GM19351 (cell line): ENCODE measurements around the gene IL6R.
A peak's percentile ranks its signal among the peaks of the same experiment; 100 is the strongest.
"Not testable (repeated sequence)": the region's sequence is repeated elsewhere in the genome, so short reads cannot be mapped to it uniquely, and the experiment has no call there.

Experiments used
- ATAC-seq: cut with Tn5 transposase; IDR thresholded peaks from one replicate; pipeline ENCODE4 v1.9.1; 2021; ENCODE audit warnings: mild to moderate bottlenecking, moderate library complexity; ENCODE audit not compliant: unreplicated experiment

The IL6R gene

DNA sequence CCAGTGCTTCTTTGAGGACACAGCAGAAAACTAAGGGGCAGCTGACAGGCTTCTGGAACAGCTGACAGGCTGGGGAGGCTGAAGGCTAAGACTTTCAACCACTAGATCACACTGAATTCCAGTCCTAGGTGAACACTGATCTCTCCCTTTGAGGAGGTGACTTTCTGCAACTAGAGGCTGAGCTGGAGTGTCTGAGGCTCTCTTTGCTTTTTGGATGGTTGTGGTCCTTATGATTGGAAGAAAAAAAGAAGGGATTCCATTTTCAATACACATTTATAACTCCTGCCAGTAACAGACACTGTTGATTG, 1.4 kb downstream of the IL6R start:
- no peak for ATAC-seq

DNA sequence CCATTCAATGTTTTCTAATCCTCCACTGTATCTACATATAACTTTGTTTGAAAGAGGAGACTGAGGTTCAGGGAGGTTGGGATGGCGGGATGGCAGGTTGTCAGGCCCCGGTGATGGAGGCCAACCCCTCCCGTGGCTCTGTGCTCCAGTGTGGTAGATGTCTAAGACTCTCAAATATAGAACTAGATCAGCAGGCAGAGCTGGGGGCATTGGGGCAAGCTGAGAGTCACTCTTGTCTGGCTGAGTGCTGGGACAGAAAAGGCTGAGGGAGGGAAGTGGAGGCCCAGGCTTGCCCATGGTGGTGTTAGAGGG, 1.7 kb downstream of the IL6R start:
- no peak for ATAC-seq

DNA sequence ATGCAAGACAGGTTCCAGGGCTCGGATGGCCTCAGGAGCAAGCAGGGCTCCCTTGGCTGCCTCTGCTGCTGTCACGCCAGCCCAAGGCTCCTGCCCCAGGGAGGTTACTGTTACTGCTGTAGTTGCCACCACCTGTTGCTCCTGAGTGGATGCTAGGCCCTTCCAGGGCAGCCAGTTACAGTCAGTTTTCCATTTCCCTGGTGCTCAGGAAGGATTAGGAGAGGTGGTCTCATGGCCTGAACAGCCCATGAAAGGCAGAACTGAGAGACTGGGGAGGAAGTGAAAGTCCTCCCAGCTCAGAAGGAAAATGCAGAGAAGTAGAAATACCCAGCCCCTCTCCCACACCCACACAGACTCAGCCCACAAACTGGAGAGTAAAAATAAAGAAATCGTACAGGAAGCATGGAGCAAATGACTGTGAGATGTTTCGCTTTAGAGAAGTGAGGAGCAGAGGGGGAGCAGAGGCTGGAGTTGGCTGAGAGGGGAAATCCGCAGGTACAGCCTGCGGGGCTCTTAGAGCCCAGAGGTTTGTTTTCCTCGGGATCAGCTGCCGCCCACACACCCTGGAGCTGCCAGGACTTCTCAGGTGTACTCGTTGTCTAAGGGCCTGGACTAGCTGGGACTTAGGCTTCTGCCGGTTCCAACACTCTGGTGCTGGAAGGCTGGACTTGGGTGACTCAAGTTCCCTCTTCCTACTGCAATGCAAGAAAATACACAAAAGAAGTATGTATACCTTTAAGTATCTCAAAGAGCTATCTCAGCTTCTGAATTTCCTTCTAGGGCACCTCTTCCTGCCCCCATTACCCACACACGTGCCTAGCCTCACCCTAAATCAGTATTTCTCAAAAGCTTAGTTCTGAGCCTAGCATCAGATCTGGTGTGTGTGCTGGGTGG, 2.3 kb downstream of the IL6R start:
- ATAC-seq: peak; percentile 32

DNA sequence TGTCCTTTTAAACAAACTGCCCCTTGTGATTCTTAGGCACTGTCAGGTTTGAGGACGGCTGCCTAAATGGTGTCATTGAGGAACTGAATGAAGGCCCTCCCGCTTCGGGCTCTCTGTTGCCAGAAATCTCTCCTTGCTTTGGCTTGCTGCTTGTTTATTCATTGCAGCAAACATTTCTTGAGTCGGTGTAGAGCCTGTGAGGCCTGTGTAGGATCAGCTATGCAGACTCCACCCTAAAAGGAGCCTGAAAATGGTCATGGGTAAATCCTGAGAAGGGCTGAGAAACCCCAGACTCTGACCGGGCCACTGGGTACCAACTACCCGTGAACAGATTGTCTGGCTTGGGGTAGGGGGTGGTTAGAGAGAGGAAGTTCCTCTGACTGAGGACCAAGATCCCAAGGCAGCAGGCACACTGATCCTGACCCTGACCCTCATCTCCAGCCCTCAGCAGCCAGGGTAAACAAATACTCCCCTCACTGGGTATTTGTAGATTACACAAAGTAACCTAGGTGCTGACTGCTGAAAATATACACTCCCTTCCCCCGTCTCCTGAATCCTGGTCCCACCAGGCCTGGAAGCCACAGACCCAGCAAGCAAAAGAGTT, 3.1 kb downstream of the IL6R start:
- ATAC-seq: no peak

DNA sequence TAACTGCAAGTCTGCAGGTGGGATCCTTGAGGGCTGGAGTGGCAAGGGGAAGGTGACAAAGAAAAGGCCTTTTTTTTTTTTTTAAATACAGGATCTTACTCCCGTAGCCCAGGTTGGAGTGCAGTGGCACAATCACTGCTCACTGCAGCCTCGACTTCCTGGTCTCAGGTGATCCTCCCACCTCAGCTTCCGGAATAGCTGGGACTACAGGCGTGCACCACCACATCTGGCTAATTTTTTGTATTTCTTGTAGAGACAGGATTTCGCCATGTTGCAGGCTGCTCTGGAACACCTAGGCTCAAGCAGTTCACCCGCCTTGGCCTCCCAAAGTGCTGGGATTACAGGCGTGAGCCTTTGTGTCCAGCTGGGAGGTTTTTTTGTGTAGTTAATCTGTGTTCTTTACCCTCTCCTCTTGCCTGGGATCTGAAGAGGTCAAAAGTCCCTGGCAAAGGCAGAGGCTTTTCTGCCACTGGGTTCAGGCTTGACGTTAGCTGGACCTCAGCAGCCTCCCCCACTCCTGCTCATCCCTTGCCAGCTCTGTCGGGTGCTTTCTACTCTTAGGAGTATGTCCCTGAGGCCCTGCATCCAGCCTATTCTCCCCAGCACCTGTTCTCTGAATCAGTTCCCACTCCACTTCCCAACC, 5.2 kb downstream of the IL6R start:
- ATAC-seq: no peak

DNA sequence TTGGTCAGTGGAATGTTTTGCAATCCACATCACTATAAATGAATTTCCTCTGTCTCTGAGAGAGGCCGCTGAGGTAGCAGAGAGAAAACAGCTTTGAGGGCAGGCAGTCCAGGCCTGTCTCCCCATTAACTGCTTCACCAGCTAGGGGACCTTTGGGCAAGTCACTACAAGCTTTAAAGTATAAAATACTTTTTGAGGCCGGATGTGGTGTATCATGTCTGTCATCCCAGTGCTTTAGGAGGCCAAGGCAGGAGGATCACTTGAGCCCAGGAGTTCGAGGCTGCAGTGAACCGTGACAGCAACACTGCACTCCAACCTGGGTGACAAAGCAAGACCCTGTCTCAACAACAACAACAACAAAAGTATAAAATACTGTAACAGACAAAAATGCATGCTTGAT, 6.4 kb downstream of the IL6R start:
- no peak for ATAC-seq

DNA sequence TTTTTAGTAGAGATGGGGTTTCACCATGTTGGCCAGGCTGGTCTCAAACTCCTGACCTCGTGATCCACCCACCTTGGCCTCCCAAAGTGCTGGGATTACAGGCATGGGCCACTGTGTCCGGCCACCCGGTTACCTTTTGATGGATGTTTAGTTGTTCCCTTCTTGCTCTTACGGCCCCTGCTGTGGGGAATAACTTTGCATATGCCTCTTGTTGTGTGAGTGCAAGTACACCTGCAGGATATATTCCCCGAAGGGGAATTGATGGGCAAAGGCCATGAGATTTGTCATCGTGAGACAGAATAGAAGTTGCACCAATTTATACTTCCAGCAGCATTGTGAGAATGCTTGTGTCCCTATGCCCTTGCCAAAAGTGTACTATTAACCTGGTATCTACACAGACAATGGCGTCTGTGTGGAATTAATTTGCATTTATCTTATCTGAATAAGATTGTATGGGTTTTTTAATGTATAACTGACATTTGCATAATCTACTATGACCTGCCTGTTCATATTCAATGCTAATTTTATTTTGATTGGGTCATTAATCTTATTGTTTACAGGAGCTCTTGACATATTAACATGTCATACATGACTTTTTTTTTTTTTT, 8.1 kb downstream of the IL6R start:
- ATAC-seq: no peak

DNA sequence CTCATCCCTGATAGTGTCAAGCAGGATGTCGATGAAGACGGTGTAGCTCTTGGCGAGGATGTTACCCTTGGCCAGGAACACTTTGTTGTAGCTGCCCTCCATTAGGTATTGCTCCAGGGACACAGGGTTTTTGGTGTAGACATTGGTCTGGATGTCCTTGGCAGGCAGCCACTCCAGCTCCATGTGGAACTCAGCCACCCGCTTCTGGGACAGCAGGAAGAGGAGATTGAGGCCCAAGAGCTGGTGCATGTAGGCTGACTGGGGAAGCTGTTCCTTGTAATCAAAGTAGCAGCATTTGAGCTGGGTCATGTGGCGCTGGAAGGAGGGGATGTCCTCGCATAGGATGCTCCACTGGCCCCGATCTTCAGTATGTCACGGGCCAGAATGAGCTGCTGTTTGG, 9.5 kb downstream of the IL6R start:
- no peak for ATAC-seq

DNA sequence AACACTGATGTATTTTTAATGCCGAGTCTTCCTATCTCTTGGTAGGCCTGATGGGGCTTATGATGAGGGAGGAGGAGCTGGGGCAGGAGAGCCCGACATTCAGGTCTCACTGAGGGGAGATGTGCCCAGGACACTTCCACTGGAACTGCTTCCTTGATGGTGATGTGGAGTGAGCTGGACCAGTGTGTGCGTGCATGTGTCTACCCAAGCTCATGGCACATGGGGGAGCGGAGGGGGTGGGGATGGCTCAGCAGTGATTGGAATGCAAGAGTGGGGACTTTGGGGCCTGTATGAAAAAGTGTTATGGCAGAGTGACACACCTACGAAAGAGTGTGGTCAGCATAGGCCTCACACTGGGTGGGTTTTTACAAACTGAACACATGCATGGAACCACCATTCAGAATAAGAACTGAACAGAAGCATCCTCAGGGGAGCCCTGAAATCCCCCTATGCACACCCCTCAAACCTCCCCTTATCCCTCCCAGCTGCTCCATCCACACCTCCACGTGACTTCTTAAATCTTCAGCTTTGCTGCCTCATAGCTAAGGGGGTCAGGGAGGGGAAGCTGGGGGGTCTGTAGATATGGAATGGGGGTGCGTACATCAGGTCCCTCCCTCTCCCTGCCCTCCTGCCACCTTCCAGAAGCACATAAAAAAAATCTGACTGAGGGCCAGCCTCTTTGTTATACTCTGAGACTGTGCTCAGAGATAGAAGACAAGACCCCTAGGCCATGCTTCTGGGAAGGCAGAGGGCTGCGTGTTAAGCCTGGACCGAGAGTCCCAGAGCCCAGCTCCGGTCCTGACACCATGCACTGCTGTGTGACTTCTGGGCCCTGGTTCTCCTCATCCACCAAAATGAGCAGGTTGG, 11.6 kb downstream of the IL6R start:
- no peak for ATAC-seq

DNA sequence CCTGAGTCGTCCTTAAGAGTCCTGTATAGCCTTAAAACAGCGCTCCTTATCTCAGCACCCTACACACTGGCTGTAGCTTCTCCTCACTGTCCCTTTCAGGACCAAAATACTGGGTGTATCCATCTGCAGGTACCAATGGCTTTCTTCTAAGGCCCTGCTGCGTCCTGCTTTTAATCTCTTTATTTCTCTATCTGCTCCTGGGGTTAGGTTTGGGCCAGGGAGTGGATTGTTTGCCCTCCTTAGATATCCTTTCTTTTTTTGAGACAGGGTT, 12.1 kb downstream of the IL6R start:
- no peak for ATAC-seq

DNA sequence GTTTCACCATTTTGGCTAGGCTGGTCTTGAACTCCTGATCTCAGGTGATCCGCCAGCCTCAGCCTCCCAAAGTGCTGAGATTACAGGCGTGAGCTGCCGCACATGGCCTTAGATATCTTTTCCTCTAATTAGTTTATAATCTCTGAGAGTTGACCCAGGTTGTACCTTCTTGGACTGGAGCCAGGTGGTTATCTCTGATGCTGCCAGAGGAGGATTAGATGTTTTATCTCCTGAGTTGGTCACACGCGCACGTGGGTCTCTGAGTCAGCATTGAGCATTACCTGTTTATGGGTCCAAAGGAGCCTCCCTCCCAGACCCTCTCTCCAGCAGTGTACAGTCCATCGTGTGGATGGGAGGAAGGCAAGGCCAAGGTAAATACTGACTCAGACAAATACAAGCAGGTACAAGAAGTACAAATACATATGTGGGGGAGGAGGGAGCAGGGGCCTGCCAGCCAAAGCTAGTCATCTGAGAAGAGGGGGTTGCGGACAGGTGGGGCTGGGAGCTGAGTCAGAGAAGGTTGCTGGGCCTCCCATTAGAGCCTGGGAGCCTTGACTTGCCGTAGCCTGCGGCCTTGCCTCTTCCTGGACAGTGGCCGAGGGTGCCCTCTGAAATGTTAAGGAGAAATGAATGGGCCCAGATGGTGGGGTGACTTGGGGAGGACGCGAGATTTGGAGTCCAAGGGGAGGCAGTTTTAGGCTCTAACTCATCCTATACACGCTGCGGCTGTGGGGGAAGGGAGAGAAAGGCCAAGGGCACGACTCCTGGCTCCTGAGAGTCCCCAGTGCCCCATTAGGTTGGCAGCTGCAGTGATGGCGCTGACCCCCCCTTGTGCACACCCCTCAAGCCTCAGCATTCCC, 13.1 kb downstream of the IL6R start:
- ATAC-seq: no peak

DNA sequence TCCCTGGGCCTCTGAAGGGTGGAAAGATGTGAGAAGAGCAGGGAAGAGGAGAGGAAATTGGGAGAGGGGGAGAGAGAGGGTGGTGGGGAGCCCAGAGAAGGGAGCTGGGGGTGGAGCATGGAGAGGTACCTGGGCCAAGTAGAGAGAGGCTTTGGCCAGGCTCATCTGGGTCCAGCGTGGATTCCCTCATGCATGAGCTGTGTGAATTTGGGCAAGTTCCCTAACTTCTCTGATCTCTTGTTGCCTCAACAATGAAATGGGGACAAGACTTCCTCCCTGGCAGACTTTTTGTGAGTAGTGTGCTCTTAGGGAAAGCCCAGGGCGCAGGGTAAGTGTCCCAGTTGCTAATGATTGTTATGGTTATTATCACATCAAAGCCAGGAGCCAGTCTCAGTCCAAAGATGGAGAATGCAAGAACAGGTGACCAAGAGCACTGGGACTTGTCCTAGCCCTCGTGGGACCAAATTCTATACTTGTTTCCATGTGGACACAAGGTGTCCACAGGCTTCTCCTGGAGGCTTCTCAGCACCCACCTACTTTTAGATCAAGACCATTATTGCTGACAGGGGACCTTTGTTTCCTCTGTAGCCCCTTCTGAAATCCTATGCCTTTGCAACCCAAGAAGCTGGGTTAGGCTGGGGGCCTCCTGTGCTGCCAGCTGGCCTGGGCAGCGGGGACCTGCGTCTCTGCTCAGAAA, 13.9 kb downstream of the IL6R start:
- no peak for ATAC-seq

DNA sequence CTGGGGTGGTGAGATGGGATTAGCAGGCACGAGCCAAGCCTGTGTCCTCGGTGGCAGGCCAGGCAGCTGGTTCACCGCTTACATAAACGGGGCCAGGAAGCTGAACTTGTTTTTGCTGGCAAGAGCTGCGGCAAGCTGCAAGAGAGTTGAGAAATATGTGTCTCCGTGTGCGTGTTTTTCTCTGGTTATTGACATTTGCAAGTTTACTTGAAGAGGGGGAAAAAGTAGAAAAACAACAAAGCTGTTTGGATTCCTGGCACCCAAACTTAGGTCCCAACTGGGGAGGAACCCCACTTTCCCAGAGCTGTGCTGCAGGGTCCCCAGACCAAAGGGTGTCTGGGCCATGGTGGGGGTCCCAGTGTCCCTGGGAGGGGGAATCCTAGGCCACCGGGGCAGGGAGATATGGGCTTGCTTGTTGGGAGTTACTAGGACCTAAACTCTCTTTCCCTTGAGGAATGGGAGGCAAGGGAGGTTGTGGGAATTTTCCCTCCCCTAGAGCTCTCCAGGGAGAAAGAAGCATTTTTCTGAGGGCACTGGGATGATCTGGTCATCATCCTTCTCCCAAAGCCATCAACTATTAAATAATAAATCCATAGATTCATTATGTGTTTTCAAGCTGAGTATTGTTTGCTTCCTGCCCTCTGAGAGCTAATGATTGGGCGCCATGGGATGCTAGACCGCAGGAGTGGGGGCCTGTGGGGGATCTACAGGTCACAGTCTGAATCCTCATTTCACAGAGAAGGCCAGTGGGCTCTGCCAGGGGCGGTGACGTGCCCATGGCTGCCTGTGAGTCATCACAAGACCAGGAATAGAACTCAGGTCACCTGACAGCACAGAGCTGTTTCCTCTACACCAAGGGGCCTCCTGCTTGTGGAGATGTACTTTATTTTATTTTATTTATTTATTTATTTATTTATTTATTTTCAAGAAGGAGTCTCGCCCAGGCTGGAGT, 14.8 kb downstream of the IL6R start:
- peak; percentile 50 for ATAC-seq

DNA sequence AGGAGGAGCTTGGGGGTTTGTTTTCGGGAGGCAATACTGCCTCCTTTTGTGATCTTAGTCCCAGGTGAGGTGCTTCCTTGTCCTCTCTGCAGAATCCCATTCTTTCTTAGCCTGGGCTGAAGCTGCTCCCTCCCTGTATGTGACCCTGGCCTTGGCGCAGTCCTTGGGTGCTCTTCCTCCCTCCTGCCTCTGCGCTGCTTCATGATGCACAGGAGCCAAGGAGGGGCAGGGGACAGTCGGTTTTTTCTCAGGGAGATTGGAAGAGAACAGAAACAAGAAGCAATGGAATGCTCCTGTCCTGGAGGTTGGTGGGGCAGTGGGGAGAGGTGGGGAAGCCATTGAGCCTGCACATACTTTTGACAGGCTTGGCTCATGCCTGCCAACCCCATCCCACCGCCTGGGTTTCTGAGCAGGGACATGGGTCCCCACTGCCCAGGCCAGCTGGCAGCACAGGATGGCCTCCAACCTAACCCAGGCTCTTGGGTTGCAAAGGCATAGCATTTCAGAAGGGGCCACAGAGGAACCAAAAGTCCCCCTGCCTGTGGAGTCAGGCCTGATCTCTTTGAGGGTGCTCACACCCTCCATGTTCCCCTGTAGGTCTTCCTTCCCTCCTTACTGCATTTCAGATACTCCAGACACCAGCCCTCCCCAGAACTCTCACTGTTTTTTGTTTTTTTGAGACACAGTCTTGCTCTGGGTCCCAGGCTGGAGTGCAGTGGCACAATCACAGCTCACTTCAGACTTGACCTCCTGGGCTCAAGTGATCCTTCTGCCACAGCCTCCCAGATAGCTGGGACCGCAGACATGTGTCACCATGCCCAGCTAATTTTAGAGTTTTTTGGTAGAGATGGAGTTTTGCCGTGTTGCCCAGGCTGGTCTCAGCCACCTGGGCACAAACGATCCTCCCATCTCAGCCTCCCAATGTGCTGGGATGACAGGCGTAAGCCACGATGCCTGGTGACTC, 16.1 kb downstream of the IL6R start:
- no peak for ATAC-seq

DNA sequence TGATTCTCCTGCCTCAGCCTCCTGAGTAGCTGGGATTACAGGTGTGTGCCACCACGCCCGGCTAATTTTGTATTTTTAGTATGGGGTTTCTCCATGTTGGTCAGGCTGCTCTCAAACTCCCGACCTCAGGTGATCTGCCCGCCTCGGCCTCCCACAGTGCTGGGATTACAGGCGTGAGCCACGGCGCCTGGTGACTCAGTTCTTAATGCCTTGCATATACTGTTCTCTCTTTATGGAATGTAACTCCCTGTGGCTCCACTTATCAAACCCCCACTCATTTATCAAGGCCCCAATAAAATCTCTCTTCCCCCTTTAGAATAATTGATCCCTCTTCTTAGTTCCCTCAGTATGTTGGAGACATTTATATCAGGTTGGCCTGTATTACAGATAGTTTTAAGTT, 16.9 kb downstream of the IL6R start:
- not testable (repeated sequence) for ATAC-seq

DNA sequence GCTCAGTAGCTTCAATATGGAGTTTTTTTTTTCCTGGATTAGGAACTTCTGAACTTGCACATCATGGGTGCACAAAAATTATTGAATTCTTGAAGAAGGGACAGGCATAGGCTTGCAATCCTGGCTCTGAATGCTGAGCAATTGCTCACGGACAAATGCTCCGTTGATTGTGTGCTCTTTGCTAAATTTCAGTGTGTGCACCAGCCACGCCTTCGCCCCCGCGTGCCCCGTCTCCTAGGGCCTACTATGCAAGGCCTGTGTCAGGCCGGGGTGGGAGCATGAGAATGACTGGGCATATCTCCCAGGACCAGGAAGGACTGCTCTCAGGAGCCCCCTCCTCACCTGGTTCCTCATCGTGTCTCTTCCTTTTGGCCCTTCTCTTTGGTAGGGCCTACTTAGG, 17.4 kb downstream of the IL6R start:
- no peak for ATAC-seq

DNA sequence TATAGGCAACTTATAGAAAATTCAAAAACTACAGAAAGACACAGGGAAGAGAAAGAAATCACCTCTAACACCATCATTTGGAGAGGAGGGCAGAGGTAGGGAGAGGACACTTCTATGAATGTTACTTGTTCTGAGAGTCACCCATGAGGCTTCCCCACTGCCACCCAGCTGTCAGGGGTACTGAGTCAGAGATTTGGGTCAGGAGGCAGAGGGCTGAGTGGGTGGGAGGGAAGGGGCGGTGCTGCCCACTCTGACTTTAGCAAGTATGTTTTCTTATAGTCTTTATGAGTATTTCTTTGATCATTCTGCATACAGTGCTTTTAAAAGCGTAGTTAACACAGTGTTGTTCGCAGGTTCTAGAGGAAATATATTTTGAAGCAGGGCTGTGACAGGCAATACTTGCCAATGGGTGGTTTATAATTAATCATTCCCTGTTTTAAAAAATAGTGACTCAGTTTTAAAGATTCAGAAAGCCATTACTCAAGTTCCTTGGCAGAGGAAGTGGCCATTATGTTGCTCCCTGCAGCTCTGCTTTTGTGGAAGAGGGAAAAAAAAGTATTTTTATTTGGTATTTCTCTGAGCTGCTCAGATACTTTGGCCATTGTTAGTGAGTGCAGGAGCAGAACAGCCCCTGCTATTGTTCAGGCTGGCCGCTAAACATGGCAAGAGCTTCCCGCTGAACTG, 18.3 kb downstream of the IL6R start:
- no peak for ATAC-seq
